HCT116 (cell line): ENCODE data around the gene WDR44. TPM values are rescaled to one million over a fixed set of nuclear protein-coding genes. Genes with fewer than 3 reads are reported as not detected.

Experiments
- ATAC-seq: fragments of 200-7000 bp; cut with Tn5 transposase; 2 replicates; pipeline ENCODE4 v1.9.1; 2020; ENCODE audit warnings: mild to moderate bottlenecking, moderate library complexity
- BruUV-seq: library from RNA; stranded (reverse); fragments of 400-500 nt; replicated peaks from 2 replicates; lab custom pipeline; 2021; lab: Mats Ljungman, UMichigan
- CTCF ChIA-PET: fragments of 300-600 bp; sonication (Branson Sonifier 250); formaldehyde crosslinking; loops from one replicate; lab custom pipeline; 2021; ENCODE audit warnings: antibody characterized with exemption; lab: Charles Lee
- POLR2A ChIA-PET: fragments of 300-600, 350-600 bp; sonication (Branson Sonifier 250); formaldehyde crosslinking; loops from one replicate; lab custom pipeline; 2021; ENCODE audit warnings: antibody characterized with exemption; lab: Charles Lee
- RAD21 ChIA-PET, 2 experiments: fragments of 300-600 bp; sonication (Branson Sonifier 250); formaldehyde crosslinking; loops; one replicate each; lab custom pipeline; 2023; ENCODE audit warnings: low total read pairs in 2 of 2; ENCODE audit not compliant: uncharacterized antibody in 2 of 2, unreplicated experiment in 2 of 2, low non-redundant PET in 1 of 2; lab: Charles Lee
- DNase-seq: peaks from one replicate; pipeline ENCODE4 v3.0.0-alpha.2; 2010; ENCODE audit warnings: low read depth, low spot score
- H2AFZ ChIP-seq: fragments of 200-600 bp; shearing (Covaris generic), sonication (generic); 2 replicates; pipeline ENCODE4 v1.6.1; 2017; ENCODE audit warnings: low read depth, mixed run types, mixed read lengths, antibody characterized with exemption, low read length; ENCODE audit not compliant: poor library complexity, severe bottlenecking
- H3K27ac ChIP-seq: 2 replicates; pipeline ENCODE4 v1.5.1; 2012; ENCODE audit warnings: low read depth, low read length
- H3K27me3 ChIP-seq: fragments of 200-600 bp; sonication (generic); 2 replicates; pipeline ENCODE4 v1.6.1; 2016; ENCODE audit warnings: mixed run types, low read length, mixed read lengths; ENCODE audit not compliant: insufficient read depth
- H3K36me3 ChIP-seq, 2 experiments: fragments of 200-500 bp in 1 of 2; fragments of 200-600 bp in 1 of 2; sonication (Bioruptor generic) in 1 of 2; sonication (generic) in 1 of 2; 2 replicates each; pipeline versions ENCODE4 v1.5.1 to v1.6.1; 2014 to 2016; ENCODE audit warnings: low read length in 2 of 2, inconsistent platforms in 1 of 2, mixed read lengths in 1 of 2, mixed run types in 1 of 2; ENCODE audit not compliant: insufficient read depth in 2 of 2, control insufficient read depth in 1 of 2
- H3K4me1 ChIP-seq, 2 experiments: fragments of 200-600 bp in 1 of 2; sonication (generic) in 1 of 2; 2 replicates each; pipeline versions ENCODE4 v1.5.1 to v1.6.1; 2012 to 2017; ENCODE audit warnings: low read length in 2 of 2, inconsistent platforms in 1 of 2, mild to moderate bottlenecking in 1 of 2, mixed read lengths in 1 of 2, mixed run types in 1 of 2, moderate library complexity in 1 of 2; ENCODE audit not compliant: insufficient read depth in 2 of 2, control insufficient read depth in 1 of 2
- H3K4me2 ChIP-seq: fragments of 200-600 bp; sonication (generic); 2 replicates; pipeline ENCODE4 v1.6.1; 2017; ENCODE audit warnings: mixed run types, low read length, mixed read lengths
- H3K4me3 ChIP-seq, 2 experiments: fragments of 200-600 bp in 1 of 2; sonication (generic) in 1 of 2; replicated peaks in 1 of 2; 2 replicates each; pipeline ENCODE4 v1.5.1; 2011 to 2016; ENCODE audit warnings: low read length in 2 of 2, control low read depth in 1 of 2, low read depth in 1 of 2, mild to moderate bottlenecking in 1 of 2, mixed read lengths in 1 of 2, mixed run types in 1 of 2
- H3K79me2 ChIP-seq: fragments of 200-600 bp; sonication (generic); 2 replicates; pipeline ENCODE4 v1.6.1; 2017; ENCODE audit warnings: mild to moderate bottlenecking, mixed run types, low read length, moderate library complexity, mixed read lengths; ENCODE audit not compliant: insufficient read depth
- H3K9ac ChIP-seq: fragments of 200-600 bp; sonication (generic); 2 replicates; pipeline ENCODE4 v1.6.1; 2016; ENCODE audit warnings: low read length, mixed read lengths
- H3K9me2 ChIP-seq: fragments of 200-600 bp; sonication (generic), shearing (Covaris generic); 2 replicates; pipeline ENCODE4 v1.6.1; 2017; ENCODE audit warnings: mixed run types, mild to moderate bottlenecking, moderate library complexity; ENCODE audit not compliant: insufficient read depth
- H3K9me3 ChIP-seq, 2 experiments: fragments of 200-500 bp in 1 of 2; fragments of 200-600 bp in 1 of 2; sonication (Bioruptor generic) in 1 of 2; sonication (generic) in 1 of 2; 2 replicates each; pipeline ENCODE4 v1.6.1; 2014 to 2017; ENCODE audit warnings: low read length in 2 of 2, mixed read lengths in 2 of 2, inconsistent platforms in 1 of 2, low read depth in 1 of 2, mild to moderate bottlenecking in 1 of 2, mixed run types in 1 of 2, moderate library complexity in 1 of 2; ENCODE audit not compliant: control insufficient read depth in 1 of 2, insufficient read depth in 1 of 2
- H4K20me1 ChIP-seq: fragments of 200-600 bp; sonication (generic), shearing (Covaris generic); 2 replicates; pipeline ENCODE4 v1.6.1; 2017; ENCODE audit warnings: mixed run types, mild to moderate bottlenecking, moderate library complexity; ENCODE audit not compliant: insufficient read depth
- ATF3 ChIP-seq: IDR thresholded peaks from 2 replicates; pipeline ENCODE4 v1.6.1; 2012
- CBX3 ChIP-seq: IDR thresholded peaks from 2 replicates; pipeline ENCODE4 v1.6.1; 2012; ENCODE audit warnings: low read depth
- CEBPB ChIP-seq: IDR thresholded peaks from 2 replicates; pipeline ENCODE4 v1.6.1; 2012; ENCODE audit warnings: low read depth
- CTCF ChIP-seq, 3 experiments: fragments of 200-600 bp in 1 of 3; sonication (generic) in 1 of 3; IDR thresholded peaks in 2 of 3; conservative IDR thresholded peaks in 1 of 3; 2 replicates each; pipeline ENCODE4 v1.5.1; 2012 to 2017; ENCODE audit warnings: low read depth in 2 of 3, low read length in 2 of 3, antibody characterized with exemption in 1 of 3, borderline replicate concordance in 1 of 3, control low read depth in 1 of 3, mild to moderate bottlenecking in 1 of 3, mixed read lengths in 1 of 3, mixed run types in 1 of 3, moderate library complexity in 1 of 3; ENCODE audit not compliant: insufficient read depth in 1 of 3
- EGR1 ChIP-seq: IDR thresholded peaks from 2 replicates; pipeline ENCODE4 v1.6.1; 2012; ENCODE audit warnings: low read depth
- ELF1 ChIP-seq: IDR thresholded peaks from 2 replicates; pipeline ENCODE4 v1.6.1; 2012; ENCODE audit warnings: low read depth, borderline replicate concordance
- EZH2 ChIP-seq: fragments of 200-600 bp; sonication (generic); IDR thresholded peaks from 2 replicates; pipeline ENCODE4 v1.6.1; 2017; ENCODE audit warnings: antibody characterized with exemption, mixed run types
- FOSL1 ChIP-seq: IDR thresholded peaks from 2 replicates; pipeline ENCODE4 v1.6.1; 2012; ENCODE audit warnings: low read depth
- JUND ChIP-seq: IDR thresholded peaks from 2 replicates; pipeline ENCODE4 v1.6.1; 2012
- MAX ChIP-seq: IDR thresholded peaks from 2 replicates; pipeline ENCODE4 v1.6.1; 2012
- POLR2AphosphoS5 ChIP-seq: IDR thresholded peaks from 2 replicates; pipeline ENCODE4 v1.6.1; 2011; ENCODE audit warnings: mild to moderate bottlenecking, low read depth, low read length, moderate library complexity
- RAD21 ChIP-seq: IDR thresholded peaks from 2 replicates; pipeline ENCODE4 v1.6.1; 2012; ENCODE audit warnings: low read depth, mild to moderate bottlenecking
- SIN3A ChIP-seq: IDR thresholded peaks from 2 replicates; pipeline ENCODE4 v1.6.1; 2012; ENCODE audit warnings: low read depth
- SP1 ChIP-seq: IDR thresholded peaks from 2 replicates; pipeline ENCODE4 v1.6.1; 2012; ENCODE audit warnings: low read depth
- SRF ChIP-seq: IDR thresholded peaks from 2 replicates; pipeline ENCODE4 v1.6.1; 2012; ENCODE audit warnings: low read depth
- TCF7L2 ChIP-seq: IDR thresholded peaks from 2 replicates; pipeline ENCODE4 v1.7.0; 2011; ENCODE audit warnings: borderline replicate concordance, inconsistent platforms; ENCODE audit not compliant: insufficient read depth, insufficient read length; ENCODE audit errors: extremely low read depth
- ZBTB33 ChIP-seq: IDR thresholded peaks from 2 replicates; pipeline ENCODE4 v1.6.1; 2011; ENCODE audit warnings: mild to moderate bottlenecking, low read length, moderate library complexity; ENCODE audit not compliant: insufficient replicate concordance; ENCODE audit errors: extremely low read depth
- ZFX ChIP-seq: fragments of 450-650 bp; IDR thresholded peaks from 2 replicates; pipeline ENCODE4 v1.6.1; 2017
- ZNF274 ChIP-seq: fragments of 200-500 bp; sonication (Bioruptor generic); IDR thresholded peaks from 2 replicates; pipeline ENCODE4 v1.6.1; 2014; ENCODE audit warnings: mild to moderate bottlenecking, low read depth, low read length, inconsistent platforms
- intact Hi-C: fragments of 100-400 bp; cut with micrococcal nuclease; formaldehyde crosslinking; loops from 2 replicates; pipeline ENCODE4 v1.10.0; 2022
- total RNA-seq: library from RNA; stranded (reverse); gene quantifications from one replicate; pipeline ENCODE4 v1.2.1, GENCODE V29; 2021; ENCODE audit not compliant: unreplicated experiment

The WDR44 gene
- total RNA-seq, 1 experiment from 2014 or later = 12.2 TPM

- no peak overlapping the region for H3K9ac ChIP-seq
These were observed 118.6 kb downstream of the WDR44 start for GRCh38 chrX:118464501-118464900.

GRCh38 chrX:118468122-118468521 is 122.2 kb downstream of the WDR44 start:
- ATAC-seq (no peak), DNase-seq (no peak)
- Histone ChIP-seq H3K4me1 (no peaks in the 10 kb centered on the region), H4K20me1 (no peaks in the 10 kb centered on the region), H3K79me2 (no peaks in the 10 kb centered on the region), H3K27ac (no peak overlapping the region), H3K27me3 (no peaks in the 10 kb centered on the region), H3K4me2 (no peak overlapping the region), H3K4me3 (no peak overlapping the region), H3K9me3 (no peaks in the 10 kb centered on the region), H3K36me3 (no peaks in the 10 kb centered on the region), H2AFZ (no peak overlapping the region), H3K9ac (no peak overlapping the region), H3K9me2 (no peaks in the 10 kb centered on the region)
- no TSS peak for BruUV-seq
- CTCF ChIA-PET = no interaction called here
- intact Hi-C loops = no loop called here
- RAD21 ChIA-PET = no interaction called here
- TF ChIP-seq ZNF274 = no peak
- no peak for TF ChIP-seq ZBTB33
- TF ChIP-seq SRF = no peak
- no peak for TF ChIP-seq CEBPB
- TF ChIP-seq JUND = no peak
- TF ChIP-seq MAX = no peak
- no peak for TF ChIP-seq CTCF (IDR thresholded peaks at IDR 0.05 in 2 of 3, conservative IDR thresholded peaks at IDR 0.05 in 1 of 3; ENCODE audit: borderline replicate concordance in 1 of 3, insufficient read depth in 1 of 3, low read depth in 2 of 3, low read length in 2 of 3)
- TF ChIP-seq ATF3 = no peak
- TF ChIP-seq TCF7L2 = no peak
- no peak for TF ChIP-seq SIN3A
- no peak for TF ChIP-seq POLR2AphosphoS5
- TF ChIP-seq EGR1 = no peak
- POLR2A ChIA-PET = no interaction called here

More at GRCh38 chrX:118464501-118464900, 118.6 kb downstream of the WDR44 start:
- no peaks in the 10 kb centered on the region for H3K9me3 ChIP-seq
- H3K79me2 ChIP-seq = no peaks in the 10 kb centered on the region
- H4K20me1 ChIP-seq = no peaks in the 10 kb centered on the region
- no peak overlapping the region for H2AFZ ChIP-seq
- no peak overlapping the region for H3K4me2 ChIP-seq
- intact Hi-C loops = no loop called here
- DNase-seq = no peak
- ChIA-PET CTCF (no interaction called here), POLR2A (no interaction called here), RAD21 (no interaction called here)
- H3K27ac ChIP-seq = no peak overlapping the region
- H3K36me3 ChIP-seq = no peaks in the 10 kb centered on the region
- H3K27me3 ChIP-seq = no peaks in the 10 kb centered on the region
- H3K4me1 ChIP-seq = no peaks in the 10 kb centered on the region
- no peak for ATAC-seq
- TF ChIP-seq SIN3A = no peak
- no peak for TF ChIP-seq FOSL1
- TF ChIP-seq EZH2 = no peak
- no peak for TF ChIP-seq CBX3
- TF ChIP-seq SP1 = no peak
- TF ChIP-seq ZFX = no peak
- no peak for TF ChIP-seq RAD21
- TF ChIP-seq POLR2AphosphoS5 = no peak
- no peak for TF ChIP-seq TCF7L2
- no peak for TF ChIP-seq ELF1
- no peaks in the 10 kb centered on the region for H3K9me2 ChIP-seq
- no TSS peak for BruUV-seq
- H3K4me3 ChIP-seq = no peak overlapping the region
